MG63 (cell line): ENCODE data around the gene WBP1L. TPM values are rescaled to one million over a fixed set of nuclear protein-coding genes. Genes with fewer than 3 reads are reported as not detected.
A peak's percentile ranks its signal among the peaks of the same experiment; 100 is the strongest.

Experiments used
- DNase-seq: peaks from one replicate; pipeline ENCODE4 v3.0.0-alpha.2; 2020
- H3K27me3 ChIP-seq: fragments of 250-450 bp; sonication (Bioruptor Pico); 2 replicates; pipeline ENCODE4 v1.5.1; 2020; ENCODE audit warnings: mild to moderate bottlenecking, moderate library complexity
- H3K36me3 ChIP-seq: fragments of 250-450 bp; sonication (Bioruptor Pico); 2 replicates; pipeline ENCODE4 v1.5.1; 2020; ENCODE audit warnings: mild to moderate bottlenecking, moderate library complexity
- H3K4me3 ChIP-seq: fragments of 250-450 bp; sonication (Bioruptor Pico); 2 replicates; pipeline ENCODE4 v1.5.1; 2020; ENCODE audit warnings: mild to moderate bottlenecking, moderate library complexity
- H3K9me3 ChIP-seq: fragments of 250-450 bp; sonication (Bioruptor Pico); 2 replicates; pipeline ENCODE4 v1.5.1; 2020; ENCODE audit warnings: mild to moderate bottlenecking, moderate library complexity
- total RNA-seq: library from RNA; depleted of rRNA; stranded (reverse); fragments of >200 nt; shearing (Covaris generic); gene quantifications from 2 replicates; pipeline ENCODE4 v1.2.3, GENCODE V29; 2014; ENCODE audit warnings: low replicate concordance

WBP1L gene
- total RNA-seq, 1 experiment from 2014 or later = 10.9 TPM

GRCh38 chr10:102767428-102768160 is 23.8 kb downstream of the WBP1L start:
- Histone ChIP-seq H3K36me3 (no peaks in the 10 kb centered on the region), H3K27me3 (no peaks in the 10 kb centered on the region), H3K4me3 (no peak overlapping the region), H3K9me3 (no peaks in the 10 kb centered on the region)
- DNase-seq = no peak

- Histone ChIP-seq H3K4me3 (no peak overlapping the region), H3K27me3 (no peaks in the 10 kb centered on the region), H3K36me3 (no peaks in the 10 kb centered on the region), H3K9me3 (no peaks in the 10 kb centered on the region)
- DNase-seq = no peak
These were observed 25.8 kb downstream of the WBP1L start for GRCh38 chr10:102769375-102770107.

GRCh38 chr10:102770108-102770482 is 26.3 kb downstream of the WBP1L start:
- H3K9me3 ChIP-seq = no peaks in the 10 kb centered on the region
- no peak overlapping the region for H3K4me3 ChIP-seq
- H3K27me3 ChIP-seq = no peaks in the 10 kb centered on the region
- DNase-seq = no peak
- no peaks in the 10 kb centered on the region for H3K36me3 ChIP-seq

GRCh38 chr10:102770792-102771191 is 27.0 kb downstream of the WBP1L start:
- H3K27me3 ChIP-seq = no peaks in the 10 kb centered on the region
- DNase-seq = no peak
- H3K9me3 ChIP-seq = no peaks in the 10 kb centered on the region
- H3K4me3 ChIP-seq = no peak overlapping the region
- no peaks in the 10 kb centered on the region for H3K36me3 ChIP-seq

GRCh38 chr10:102773320-102773719 is 29.6 kb downstream of the WBP1L start:
- Histone ChIP-seq H3K9me3 (no peaks in the 10 kb centered on the region), H3K27me3 (no peaks in the 10 kb centered on the region), H3K36me3 (no peaks in the 10 kb centered on the region), H3K4me3 (no peak overlapping the region)
- DNase-seq = no peak

GRCh38 chr10:102773986-102774385 is 30.2 kb downstream of the WBP1L start:
- no peak for DNase-seq
- no peaks in the 10 kb centered on the region for H3K9me3 ChIP-seq
- no peaks in the 10 kb centered on the region for H3K27me3 ChIP-seq
- H3K36me3 ChIP-seq = no peaks in the 10 kb centered on the region
- no peak overlapping the region for H3K4me3 ChIP-seq

- no peaks in the 10 kb centered on the region for H3K9me3 ChIP-seq
- no peaks in the 10 kb centered on the region for H3K27me3 ChIP-seq
- DNase-seq = no peak
- no peaks in the 10 kb centered on the region for H3K36me3 ChIP-seq
- H3K4me3 ChIP-seq = no peak overlapping the region
These were observed 31.6 kb downstream of the WBP1L start for GRCh38 chr10:102775201-102775934.

GRCh38 chr10:102775935-102776669 is 32.4 kb downstream of the WBP1L start:
- Histone ChIP-seq H3K27me3 (no peaks in the 10 kb centered on the region), H3K4me3 (no peak overlapping the region), H3K36me3 (no peaks in the 10 kb centered on the region), H3K9me3 (no peaks in the 10 kb centered on the region)
- DNase-seq = peak; percentile 37

GRCh38 chr10:102776779-102777456 is 33.2 kb downstream of the WBP1L start:
- Histone ChIP-seq H3K36me3 (no peaks in the 10 kb centered on the region), H3K9me3 (no peaks in the 10 kb centered on the region), H3K27me3 (no peaks in the 10 kb centered on the region), H3K4me3 (no peak overlapping the region)
- DNase-seq = peak; percentile 54

DNA sequence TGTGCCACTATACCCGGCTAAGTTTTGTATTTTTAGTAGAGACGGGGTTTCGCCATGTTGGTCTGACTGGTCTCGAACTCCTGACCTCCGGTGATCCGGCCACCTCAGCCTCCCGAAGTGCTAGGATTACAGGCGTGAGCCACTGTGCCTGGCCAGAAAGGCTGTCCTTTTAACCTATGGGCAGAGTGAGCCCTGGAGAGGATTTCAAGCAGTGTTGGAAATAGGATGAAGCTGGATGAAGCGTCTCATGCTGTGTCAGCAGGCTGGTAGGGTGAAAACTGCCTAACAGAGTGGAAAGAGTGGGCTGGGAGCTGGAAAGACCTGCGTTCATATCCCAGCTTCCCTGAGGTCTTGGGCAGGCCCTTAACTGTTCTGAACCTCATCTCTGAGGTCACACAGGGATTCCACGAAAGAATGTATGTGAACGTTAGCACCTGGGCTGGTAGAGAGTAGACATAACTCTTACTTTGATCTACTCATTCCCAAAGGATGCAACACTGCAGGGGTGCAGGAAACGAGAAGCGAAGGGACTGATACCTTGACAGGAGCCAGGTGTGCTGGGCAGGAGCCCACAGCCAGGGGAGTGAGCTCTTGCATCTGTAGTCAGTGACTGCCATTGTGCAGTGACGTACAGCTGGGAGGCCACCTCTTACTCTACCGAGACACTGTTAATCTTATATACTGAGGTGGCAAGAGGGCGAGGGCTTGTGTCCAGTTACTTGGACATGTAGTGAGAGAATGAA is 34.1 kb downstream of the WBP1L start:
- H3K27me3 ChIP-seq = no peaks in the 10 kb centered on the region
- H3K36me3 ChIP-seq = no peaks in the 10 kb centered on the region
- H3K9me3 ChIP-seq = no peaks in the 10 kb centered on the region
- no peak overlapping the region for H3K4me3 ChIP-seq
- DNase-seq = no peak

GRCh38 chr10:102778781-102779180 is 35.0 kb downstream of the WBP1L start:
- no peaks in the 10 kb centered on the region for H3K27me3 ChIP-seq

DNA sequence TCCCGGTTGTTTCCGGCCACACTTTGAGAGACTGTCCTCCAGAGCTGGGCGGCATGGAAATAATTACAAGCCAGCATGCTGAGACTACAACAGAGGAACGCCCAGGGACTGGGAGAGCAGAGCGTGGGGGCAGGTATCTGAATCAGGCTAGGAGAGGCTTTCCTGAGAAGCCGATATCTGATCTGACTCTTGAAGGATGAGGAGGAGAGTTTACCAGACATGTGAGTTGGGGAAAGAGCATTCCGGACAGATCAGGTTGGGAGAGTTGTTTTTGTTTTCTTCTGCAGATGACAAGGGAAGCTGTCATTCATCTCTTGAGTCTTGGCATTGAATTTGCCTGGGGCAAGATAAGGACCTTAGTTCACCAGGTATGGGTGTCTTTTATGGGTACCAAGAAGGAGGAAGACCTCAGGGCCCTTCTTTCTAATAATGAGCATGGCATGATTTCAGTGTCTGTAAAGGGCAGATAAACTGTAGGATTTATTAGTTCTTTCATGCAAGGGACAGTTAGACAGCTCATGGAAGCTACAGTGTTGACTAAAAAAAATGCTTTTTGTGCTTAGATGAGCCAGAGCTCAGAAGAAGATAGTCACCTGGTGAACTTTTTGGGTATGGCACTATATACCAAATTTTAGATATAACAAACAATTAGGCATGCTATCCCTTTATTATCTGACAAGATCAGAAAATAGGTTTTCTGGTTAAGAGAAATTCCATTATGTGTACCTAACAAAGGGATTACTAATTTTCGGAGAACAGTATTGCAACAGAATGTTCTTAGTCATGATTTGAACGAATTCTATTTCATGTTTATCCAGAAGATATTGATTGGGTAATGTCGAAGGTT is 36.2 kb downstream of the WBP1L start:
- H3K4me3 ChIP-seq = no peak overlapping the region
- DNase-seq = no peak
- no peaks in the 10 kb centered on the region for H3K9me3 ChIP-seq
- no peaks in the 10 kb centered on the region for H3K27me3 ChIP-seq
- no peaks in the 10 kb centered on the region for H3K36me3 ChIP-seq

More at GRCh38 chr10:102778781-102779180, 35.0 kb downstream of the WBP1L start:
- no peaks in the 10 kb centered on the region for H3K36me3 ChIP-seq
- DNase-seq = no peak
- no peaks in the 10 kb centered on the region for H3K9me3 ChIP-seq
- H3K4me3 ChIP-seq = no peak overlapping the region

DNA sequence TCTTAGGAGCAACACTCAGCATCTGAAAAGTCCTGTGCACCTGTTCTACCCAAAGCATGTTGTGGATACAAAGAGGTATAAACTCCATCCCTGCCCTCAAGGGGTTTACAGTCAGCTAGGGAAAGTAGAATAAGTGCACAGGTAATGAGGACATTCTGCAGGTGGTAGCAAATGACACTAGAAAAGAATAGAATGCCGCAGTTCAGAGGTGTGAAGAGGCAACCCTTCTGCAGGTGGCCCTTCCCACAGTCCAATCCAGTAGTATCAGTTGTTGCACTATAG is 36.7 kb downstream of the WBP1L start:
- Histone ChIP-seq H3K4me3 (no peak overlapping the region), H3K9me3 (no peaks in the 10 kb centered on the region), H3K36me3 (no peaks in the 10 kb centered on the region), H3K27me3 (no peaks in the 10 kb centered on the region)
- no peak for DNase-seq

DNA sequence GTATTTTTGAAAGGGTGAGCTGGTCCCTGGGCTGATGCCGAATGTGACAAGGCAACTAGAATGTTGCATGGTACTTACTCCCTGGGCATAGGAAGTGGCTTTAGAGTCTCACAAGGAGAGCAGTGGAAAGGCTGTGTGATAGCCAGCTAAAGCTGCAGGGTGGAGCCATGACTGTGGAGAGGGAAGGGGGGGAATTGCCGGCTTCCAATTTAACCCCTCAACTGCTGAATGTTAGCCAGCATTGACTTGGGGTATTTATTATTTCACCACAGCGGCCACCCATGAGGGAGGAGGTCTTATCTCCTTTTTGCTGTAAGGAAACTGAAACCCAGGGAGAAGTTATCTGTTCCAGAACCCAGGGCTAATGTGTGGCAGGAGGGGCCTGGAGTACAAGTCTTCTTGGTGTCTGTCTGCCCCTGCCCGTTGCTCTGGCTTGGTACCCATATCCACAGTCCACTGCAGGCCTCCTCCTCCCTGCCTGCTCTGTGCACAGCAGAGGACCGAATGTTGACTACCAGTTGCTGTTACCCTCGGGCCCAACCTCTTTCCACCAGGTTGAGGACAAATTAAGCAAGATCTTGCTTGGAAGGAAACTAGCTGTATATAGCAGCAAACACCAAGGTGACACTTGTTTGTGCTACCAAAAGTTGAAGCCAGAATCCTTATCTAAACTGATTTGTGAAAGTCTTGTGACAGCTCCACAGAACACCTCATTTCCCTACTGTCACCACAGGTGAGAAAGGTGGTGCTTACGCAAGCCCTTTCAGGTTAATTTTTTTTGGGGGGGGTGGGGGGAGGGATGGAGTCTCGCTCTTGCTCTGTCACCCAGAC is 37.6 kb downstream of the WBP1L start:
- H3K9me3 ChIP-seq = no peaks in the 10 kb centered on the region
- no peak for DNase-seq
- H3K27me3 ChIP-seq = no peaks in the 10 kb centered on the region
- no peaks in the 10 kb centered on the region for H3K36me3 ChIP-seq
- H3K4me3 ChIP-seq = no peak overlapping the region
